GM21576 (cell line): ENCODE results near the gene MLH1.
"Not testable (repeated sequence)": the region's sequence is repeated elsewhere in the genome, so short reads cannot be mapped to it uniquely, and the experiment has no call there.

Experiments
- ATAC-seq: cut with Tn5 transposase; IDR thresholded peaks from one replicate; pipeline ENCODE4 v1.9.1; 2021; ENCODE audit warnings: mild to moderate bottlenecking, moderate library complexity; ENCODE audit not compliant: unreplicated experiment

MLH1 gene

DNA sequence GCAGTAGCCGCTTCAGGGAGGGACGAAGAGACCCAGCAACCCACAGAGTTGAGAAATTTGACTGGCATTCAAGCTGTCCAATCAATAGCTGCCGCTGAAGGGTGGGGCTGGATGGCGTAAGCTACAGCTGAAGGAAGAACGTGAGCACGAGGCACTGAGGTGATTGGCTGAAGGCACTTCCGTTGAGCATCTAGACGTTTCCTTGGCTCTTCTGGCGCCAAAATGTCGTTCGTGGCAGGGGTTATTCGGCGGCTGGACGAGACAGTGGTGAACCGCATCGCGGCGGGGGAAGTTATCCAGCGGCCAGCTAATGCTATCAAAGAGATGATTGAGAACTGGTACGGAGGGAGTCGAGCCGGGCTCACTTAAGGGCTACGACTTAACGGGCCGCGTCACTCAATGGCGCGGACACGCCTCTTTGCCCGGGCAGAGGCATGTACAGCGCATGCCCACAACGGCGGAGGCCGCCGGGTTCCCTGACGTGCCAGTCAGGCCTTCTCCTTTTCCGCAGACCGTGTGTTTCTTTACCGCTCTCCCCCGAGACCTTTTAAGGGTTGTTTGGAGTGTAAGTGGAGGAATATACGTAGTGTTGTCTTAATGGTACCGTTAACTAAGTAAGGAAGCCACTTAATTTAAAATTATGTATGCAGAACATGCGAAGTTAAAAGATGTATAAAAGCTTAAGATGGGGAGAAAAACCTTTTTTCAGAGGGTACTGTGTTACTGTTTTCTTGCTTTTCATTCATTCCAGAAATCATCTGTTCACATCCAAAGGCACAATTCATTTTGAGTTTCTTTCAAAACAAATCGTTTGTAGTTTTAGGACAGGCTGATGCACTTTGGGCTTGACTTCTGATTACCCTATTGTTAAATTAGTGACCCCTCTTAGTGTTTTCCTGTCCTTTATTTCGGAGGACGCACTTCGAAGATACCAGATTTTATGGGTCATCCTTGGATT lies at the start of gene MLH1:
Gene MLH1 (plus strand): TSS at position 193 of the 958 bp plus-strand sequence. CDS start 30 bp downstream, at position 223.
- ATAC-seq: peak; percentile 91

DNA sequence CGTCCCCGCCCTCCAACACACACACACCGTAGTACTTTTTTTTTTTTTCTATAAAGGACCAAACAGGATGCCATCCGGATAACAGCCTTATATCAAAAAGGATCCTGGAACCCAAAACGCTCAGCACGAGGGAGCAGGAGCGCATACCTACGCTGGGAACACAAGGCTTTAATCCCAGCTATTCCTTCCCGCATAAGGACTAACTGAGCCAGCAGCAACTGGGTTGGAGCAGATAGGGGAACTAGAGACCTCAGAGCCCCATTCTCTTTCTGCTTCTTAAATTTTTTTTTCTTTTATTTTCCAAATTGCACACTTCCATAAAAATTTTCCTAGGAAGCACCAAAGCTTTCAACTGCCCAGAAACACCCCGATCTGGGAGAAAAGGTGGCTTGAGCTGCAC lies 49.7 kb upstream of the MLH1 start:
- no peak for ATAC-seq

DNA sequence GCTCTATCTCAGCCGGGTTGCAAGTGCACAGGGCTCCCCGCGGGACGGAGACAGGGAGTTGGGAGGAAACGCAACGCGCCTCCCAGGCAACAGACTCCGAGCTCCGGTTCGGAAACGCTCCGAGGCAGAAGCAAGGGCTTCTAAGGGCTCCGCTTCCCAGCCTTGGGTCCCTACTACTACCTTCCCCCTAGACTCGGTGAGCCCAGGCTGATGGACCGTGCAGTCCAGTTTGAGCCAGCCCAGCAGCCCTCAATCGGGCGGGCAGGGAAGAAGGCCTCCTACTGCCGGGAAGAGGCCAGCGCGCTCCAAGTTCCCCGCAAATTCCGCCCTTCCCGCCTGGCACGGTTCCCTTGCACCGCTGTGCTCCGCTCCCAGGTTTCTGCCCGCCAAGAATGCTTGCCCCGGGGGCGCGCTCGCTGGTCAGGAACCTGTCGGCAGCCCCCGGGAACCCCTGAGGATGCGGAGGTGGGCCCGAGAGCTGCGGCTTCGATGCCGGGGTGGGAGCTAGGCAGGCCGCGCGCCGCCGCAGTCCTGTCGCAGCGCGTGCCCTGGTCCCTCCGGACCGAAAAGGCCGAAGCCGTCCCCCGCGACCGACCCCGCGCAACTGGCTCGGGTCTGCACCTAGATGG lies 49.2 kb upstream of the MLH1 start:
- ATAC-seq: peak; percentile 44

DNA sequence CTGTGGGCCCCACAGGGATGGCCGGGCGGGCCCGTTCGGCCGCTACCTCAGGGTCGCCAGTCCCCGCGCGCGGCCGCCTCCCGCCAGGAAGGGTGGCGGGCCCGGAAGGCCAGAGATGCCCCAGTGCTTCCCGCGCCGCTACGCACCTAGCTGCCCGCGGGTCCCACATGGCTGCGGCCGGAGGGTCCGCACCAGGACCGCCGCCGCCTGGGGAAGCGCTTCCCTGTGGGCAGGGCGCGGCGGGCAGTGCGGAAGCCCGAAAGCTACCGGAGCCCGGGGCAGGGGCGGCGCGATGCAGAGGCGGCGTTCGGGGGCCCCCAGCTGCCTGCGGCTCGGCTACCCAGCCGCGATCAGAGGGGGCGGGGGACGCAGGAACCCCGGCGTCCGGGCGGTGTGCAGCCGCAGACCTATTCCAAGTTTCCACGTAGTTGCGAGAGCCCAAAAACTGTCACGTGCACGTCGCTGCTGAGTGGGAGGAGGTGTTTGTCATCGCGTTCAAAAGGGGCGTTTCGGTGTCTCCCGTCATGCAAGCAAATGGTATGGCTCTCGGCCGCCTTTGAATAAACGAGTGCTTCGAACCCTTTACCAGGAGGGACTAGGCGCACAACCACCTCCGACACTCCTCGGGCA lies 48.6 kb upstream of the MLH1 start, which contains the start of gene TRANK1:
Gene TRANK1 (minus strand): TSS at position 414 of the 630 bp plus-strand sequence. CDS start 245 bp downstream, at position 169.
- peak; percentile 59 for ATAC-seq

DNA sequence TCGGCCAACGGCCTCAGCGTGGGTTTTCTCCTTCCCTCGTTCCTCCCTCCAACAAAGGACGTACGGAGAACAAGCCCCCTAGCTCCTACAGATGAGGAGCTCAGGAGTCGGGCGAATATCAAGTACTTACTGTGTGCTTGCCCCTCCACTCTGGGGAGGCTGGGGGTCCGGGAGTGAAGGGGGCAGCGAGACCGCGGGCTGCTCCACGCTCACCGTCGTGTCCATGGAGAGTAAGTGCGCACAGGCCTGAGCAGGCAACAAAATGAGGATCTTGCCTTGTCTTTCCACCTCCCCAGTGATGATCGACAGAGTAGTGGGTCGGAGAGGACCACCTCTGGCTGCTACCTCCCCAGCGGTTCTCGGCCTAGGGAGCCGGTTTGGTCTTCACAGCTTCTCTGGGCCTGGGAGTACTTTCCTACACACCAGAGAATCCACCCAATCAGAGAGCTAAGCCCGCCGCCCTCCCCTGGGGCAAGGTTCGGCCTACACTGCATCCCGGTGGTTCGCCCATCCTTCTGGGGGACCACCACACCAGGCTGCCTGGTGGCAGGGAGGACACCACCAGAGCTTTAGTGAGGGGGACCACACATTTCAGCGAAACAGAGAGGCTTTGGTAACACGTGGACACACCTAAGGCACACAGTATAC lies 47.9 kb upstream of the MLH1 start:
- no peak for ATAC-seq

DNA sequence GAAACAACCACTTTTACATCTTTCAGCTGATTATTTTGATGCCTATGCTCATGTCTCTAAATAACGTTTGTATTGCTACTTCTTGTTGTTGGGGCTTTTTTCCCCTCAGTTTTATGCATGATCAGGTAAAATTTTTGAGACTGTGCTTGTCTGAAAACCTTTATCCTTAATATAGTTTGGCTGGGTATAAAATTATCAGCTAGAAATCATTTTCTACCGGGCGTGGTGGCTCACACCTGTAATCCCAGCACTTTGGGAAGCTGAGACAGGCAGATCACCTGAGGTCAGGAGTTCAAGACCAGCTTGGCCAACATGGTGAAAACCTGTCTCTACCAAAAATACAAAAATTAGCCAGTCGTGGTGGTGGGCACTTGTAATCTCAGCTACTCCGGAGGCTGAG lies 45.5 kb upstream of the MLH1 start:
- not testable (repeated sequence) for ATAC-seq

DNA sequence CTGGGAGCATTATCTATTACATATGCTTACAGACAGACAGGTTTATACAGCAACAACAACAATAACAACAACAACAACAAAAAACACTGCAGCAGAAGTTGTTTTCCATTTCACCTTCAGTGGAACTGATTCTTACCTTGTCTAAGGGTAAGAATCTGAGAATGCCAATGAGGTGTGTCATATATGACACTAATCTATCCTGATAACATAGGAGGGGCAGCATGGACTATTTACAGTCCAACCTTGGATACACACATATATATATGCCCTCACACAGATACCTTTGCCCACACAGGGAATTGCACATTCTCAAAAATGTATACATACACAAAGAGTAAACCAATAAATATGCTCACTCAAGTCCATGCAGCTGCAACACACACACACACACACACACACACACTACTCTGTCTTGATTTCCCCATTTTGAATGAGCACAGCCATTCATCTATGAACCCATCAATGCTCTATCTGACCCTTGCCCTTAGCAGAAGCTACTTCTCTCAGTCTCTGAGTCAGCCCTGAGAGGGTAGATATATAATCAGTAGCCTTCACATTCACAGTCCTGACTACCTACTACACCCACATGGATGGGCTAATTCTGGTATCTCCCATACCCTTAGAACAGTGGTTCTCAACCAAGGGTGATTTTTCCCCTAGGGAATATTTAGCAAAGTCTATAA lies 38.7 kb upstream of the MLH1 start:
- ATAC-seq: no peak

DNA sequence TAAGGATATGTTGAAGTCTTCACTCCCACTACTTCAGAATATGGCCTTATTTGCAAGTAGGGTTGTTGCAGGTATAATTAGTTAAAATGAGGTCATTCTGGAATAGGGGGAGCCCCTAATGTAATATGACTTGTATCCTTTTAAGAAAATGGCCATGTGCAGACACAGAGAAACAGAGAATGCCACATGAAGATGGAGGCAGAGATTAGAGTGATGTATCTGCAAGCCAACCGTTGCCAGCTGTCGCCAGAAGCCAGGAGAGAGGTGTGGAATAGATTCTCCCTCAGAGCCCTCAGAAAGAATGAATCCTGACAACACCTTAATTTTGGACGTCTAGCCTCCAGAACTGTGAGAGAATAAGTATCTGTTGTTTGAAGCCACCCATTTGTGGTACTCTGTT lies 37.2 kb upstream of the MLH1 start:
- no peak for ATAC-seq

DNA sequence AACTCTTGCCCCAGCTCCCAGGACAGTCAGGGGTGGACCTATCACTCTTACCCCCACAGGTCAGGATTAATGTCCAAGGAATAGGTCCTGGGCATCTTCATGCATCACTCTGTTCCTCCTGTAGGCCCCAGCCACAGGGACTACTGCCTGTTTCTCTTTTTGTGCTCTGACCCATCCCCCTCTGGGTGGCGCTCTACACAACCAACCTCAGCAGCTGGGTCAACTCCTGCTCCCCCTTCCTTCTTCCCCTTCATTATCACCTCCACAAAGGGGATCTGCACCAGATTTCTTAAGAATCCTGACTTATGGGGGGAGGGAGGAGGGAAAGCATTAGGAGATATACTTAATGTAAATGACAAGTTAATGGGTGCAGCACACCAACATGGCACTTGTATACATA lies 36.3 kb upstream of the MLH1 start:
- no peak for ATAC-seq

DNA sequence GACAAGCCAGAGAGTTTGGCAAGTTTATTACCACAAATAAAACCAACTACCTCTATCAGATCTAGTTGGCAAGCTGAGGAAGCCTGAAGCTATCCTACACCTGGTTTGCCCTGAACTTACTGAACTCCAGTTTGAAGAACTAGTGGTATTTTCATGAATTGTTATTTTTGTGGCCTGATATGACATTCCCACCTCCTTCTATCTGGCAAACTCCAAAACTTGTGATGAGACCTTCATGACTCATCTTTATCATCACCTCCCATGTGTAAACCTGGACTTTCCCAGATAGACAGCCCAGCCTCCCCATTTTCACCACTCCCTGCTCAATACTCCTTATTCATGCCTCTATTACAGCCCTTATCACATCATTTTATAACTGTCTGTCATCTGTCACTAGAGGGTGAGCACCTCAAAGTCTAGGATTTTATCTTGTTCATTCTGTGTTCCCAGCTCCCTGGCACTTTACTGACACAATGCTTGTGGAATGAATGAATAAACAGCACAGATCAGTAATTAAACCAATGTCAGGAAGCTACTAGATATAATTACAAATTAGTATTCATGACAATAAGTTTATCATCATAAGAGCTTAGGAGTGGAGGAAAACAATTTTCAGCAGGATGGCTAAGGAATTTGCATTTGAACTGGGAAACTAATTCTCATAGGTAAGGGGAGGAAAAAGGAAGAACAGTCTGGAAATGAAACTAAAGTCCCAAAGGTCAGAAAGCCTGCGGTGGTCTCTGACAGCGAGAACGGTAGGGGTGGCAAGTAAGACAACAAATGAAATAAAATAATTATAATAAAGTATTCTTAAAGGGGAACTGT lies 35.2 kb upstream of the MLH1 start:
- ATAC-seq: no peak

DNA sequence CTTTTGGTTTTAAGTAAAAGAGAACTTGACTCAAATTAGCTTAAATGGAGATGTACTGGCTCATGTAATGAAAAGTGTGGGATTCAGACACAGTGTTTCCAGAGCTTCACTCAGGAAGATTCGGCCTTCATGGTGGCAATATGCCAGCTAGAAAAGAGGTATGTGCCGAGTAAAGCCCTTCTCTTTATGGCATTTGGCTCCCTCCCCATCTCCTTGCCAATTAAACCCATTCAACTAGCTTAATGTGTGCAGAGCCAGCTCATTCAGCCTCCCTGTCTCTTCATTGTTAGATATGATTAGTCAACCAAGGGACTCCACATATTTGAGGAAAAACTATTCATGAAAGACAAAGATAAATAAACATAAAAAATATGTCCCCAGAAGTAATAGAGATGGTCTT lies 33.5 kb upstream of the MLH1 start:
- ATAC-seq: no peak

DNA sequence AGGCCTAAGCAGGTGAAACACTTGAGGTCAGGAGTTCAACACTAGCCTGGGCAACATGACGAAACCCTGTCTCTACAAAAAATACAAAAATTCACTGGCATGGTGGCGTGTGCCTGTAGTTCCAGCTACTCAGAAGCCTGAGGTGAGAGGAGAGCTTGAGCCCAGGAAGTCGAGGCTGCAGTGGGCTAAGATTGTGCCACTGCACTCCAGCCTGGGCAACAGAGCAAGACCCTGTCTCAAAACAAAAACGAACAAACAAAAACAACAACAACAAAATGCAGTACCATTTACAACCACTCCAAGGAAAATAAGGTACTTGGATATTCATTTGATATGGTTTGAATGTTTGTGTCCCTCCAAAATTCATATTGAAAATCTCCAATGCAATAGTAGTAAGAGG lies 32.8 kb upstream of the MLH1 start:
- ATAC-seq: no peak

DNA sequence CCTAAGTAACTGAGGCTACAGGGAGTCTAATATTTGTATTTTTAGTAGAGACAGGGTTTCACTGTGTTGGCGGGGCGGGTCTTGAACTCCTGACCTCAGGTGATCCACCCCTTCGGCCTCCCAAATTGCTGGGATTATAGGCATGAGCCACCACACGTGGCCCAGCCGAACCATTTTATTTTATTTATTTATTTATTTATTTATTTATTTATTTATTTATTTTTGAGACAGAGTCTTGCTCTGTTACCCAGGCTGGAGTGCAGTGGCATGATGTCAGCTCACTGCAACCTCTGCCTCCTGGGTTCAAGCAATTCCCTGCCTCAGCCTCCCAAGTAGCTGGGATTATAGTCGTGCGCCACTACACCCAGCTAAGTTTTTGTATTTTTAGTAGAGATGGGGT lies 30.3 kb upstream of the MLH1 start:
- ATAC-seq: not testable (repeated sequence)

DNA sequence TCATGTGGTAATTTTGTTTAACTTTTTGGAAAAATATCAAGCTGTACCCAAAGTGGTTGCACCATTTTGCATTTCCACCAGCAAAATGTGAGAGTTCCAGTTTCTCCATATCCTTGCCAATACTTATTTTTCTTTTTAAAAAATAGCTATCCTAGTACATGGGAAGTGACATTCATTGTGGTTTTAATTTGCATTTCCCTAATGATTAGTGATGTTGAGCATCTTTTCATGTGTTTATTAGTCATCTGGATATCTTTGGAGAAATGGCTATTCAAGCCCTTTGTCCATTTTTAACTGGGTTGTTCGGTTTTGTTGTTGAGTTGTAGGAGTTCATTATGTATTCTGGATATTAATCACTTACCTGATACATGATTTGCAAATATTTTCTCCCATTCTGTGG lies 29.0 kb upstream of the MLH1 start:
- no peak for ATAC-seq

DNA sequence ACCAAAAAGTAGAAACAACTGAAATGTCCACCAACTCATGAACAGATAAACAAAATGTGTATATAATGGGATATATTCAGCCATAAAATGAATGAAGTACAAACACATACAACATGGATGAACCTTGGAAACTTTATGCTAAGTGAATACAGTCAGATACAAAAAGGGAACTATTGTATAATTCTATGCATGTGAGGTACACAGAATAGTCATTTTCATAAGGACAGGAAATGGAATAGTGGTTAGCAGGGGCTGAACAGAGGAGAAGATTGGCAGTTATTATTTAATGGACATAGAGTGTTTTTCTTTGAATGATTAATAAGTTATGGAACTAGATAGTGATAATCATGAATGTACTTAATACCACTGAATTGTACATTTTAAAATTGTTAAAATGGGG lies 28.5 kb upstream of the MLH1 start:
- no peak for ATAC-seq

DNA sequence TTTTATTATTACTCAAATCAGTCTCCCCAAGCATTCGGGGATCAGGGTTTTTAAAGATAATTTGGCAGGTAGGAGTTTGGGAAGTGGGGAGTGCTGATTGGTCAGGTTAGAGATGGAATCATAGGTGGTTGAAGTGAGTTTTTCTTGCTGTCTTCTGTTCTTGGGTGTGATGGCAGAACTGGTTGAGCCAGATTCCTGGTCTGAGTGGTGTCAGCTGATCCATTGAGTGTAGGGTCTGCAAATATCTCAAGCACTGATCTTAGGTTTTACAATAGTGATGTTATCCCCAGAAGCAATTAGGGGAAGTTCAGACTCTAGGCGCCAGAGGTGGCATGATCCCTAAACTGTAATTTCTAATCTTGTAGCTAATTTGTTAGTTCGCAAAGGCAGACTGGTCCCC lies 27.9 kb upstream of the MLH1 start:
- no peak for ATAC-seq

DNA sequence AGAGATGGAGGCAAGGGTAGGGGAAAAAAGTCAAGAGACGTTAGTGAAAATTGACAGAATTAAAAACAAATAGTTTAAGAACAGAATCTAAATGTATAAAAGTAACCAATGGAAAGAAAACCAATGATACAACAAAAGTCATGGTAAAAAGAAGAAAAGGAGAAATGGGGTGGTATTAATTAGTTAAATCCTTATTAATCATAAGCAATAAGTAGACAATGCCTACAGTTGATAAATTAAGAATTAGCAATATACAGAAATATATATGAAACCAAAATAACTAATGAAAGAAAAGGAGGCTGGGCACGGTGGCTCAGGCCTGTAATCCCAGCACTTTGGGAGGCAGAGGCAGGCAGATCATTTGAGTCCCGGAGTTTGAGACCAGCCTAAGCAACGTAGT lies 24.2 kb upstream of the MLH1 start:
- no peak for ATAC-seq

DNA sequence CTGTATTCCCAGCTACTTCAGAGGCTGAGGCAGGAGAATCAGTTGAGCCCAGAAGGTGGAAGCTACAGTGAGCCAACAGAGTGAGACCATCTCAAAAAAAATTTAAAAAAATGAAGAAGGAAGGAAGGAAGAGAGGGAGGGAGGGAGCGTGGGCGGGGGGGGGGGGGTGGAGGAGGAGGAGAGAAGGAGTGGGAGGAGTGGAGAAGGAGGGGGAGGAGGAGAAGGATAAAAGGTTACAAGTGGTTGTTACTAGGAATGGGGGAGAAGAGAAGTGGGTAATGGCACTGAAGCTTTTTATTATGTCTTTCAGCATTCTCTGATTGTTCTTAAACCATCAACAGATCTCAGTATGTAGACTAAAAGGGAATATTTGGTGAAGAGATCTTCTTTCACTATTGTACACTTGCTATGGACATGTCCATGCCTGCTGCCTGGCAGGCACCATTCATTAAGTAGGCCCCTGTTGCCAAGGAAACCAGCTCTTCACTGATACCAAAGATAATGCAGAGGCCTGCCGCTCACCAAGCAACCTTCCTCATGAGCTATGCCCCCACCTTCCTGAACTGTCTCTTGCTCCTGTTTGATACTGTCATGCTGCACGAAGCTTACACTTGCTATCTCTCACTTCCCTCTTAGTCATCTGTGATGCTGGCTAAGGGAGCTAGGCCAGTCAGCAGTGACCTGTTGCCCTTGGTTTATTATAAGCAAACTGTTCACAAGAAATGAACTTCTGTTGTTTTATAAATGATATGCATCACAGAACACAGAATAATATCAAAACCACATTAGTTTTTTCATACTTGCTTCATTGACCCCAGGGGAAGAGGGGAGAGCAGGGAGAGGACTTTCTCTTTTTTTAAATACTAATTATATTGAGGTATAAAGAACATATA lies 23.5 kb upstream of the MLH1 start:
- peak; percentile 99 for ATAC-seq

DNA sequence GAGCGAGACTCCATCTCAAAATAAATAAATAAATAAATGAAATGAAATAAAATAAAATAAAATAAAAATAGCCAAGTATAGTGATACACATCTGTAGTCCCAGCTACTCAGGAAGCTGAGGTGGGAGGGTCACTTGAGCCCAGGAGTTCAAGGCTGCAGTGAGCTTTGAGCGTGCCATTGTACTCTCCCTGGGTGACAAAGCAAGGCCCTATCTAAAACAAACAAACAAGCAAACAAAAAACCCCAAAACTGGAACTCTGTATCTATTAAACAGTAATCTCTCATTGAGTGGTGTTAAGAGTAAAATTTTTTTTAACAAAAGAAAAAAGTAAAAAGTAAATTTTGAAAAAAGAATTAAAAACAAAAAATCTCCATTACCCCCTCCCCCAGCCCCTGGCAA lies 21.2 kb upstream of the MLH1 start:
- no peak for ATAC-seq
